ENCODE results near the gene ID3.

The ID3 gene

GRCh38 chr1:23525558-23526250, 33.6 kb downstream of the ID3 start:
- DNase-seq, result no peak

- peak in 1 of 2 donors; percentile 37 for DNase-seq
These were observed 34.4 kb downstream of the ID3 start for GRCh38 chr1:23524716-23525401.

- no peak for DNase-seq
These were observed 35.1 kb downstream of the ID3 start for GRCh38 chr1:23524163-23524562.

- no peak for DNase-seq
These were observed 36.9 kb downstream of the ID3 start for GRCh38 chr1:23522244-23522982.

GRCh38 chr1:23521588-23521987, 37.7 kb downstream of the ID3 start:
- no peak for DNase-seq

GRCh38 chr1:23517581-23517980, 41.7 kb downstream of the ID3 start:
- no peak for DNase-seq

GRCh38 chr1:23515905-23516304, 43.4 kb downstream of the ID3 start:
- DNase-seq, result no peak

- DNase-seq, result no peak
These were observed 45.1 kb downstream of the ID3 start for GRCh38 chr1:23514111-23514679.

GRCh38 chr1:23509896-23510295, 49.4 kb downstream of the ID3 start:
- DNase-seq, result no peak

Data from bone marrow (tissue), 2 donors.